ENCODE measurements around the gene OSBPL3. TPM values are rescaled to one million over a fixed set of nuclear protein-coding genes. Genes with fewer than 3 reads are reported as not detected.

Gene OSBPL3
- total and polyA plus RNA-seq, 2 donors (not counting 1 experiment from before 2014, with no cell fraction given), result 13.5 to 67.6 TPM

- ChIA-PET CTCF (interaction anchor here (0.8 to 11.7 kb wide), 4 partner anchors 12 to 286 kb away, joined by 3 to 354 read pairs (median 126); no protein-coding TSS in a partner anchor), POLR2A (no interaction called here)
- Histone ChIP-seq H3K9me3 (ENCODE audit: control extremely low read depth in 1 of 3, control insufficient read depth in 2 of 3, insufficient read depth in 1 of 3, low read length in 2 of 3) (no peaks in the 10 kb centered on the region), H3K36me3 (replicated peaks in 1 of 2; ENCODE audit: control extremely low read depth in 1 of 2, control insufficient read depth in 1 of 2, extremely low read depth in 1 of 2, insufficient read depth in 2 of 2, low read length in 1 of 2) (peaks cover 0 to 50% of the 10 kb centered on the region in 2 experiments), H3K27me3 (replicated peaks in 1 of 4; ENCODE audit: control extremely low read depth in 1 of 4, control insufficient read depth in 3 of 4, insufficient read depth in 4 of 4, low read length in 3 of 4) (no peaks in the 10 kb centered on the region), H4K20me1 (ENCODE audit: control insufficient read depth, insufficient read depth, low read length, poor library complexity, severe bottlenecking) (no peaks in the 10 kb centered on the region), H3K27ac (ENCODE audit: low read length in 2 of 2) (no peak overlapping the region), H3K4me3 (ENCODE audit: control extremely low read depth in 1 of 5, extremely low read depth in 1 of 5, insufficient read depth in 1 of 5, low read depth in 2 of 5, low read length in 4 of 5) (no peak overlapping the region), H2AFZ (ENCODE audit: insufficient read depth, low read depth, low read length, poor library complexity, severe bottlenecking) (no peak overlapping the region), H3K79me2 (ENCODE audit: control insufficient read depth, insufficient read depth, low read length) (no peaks in the 10 kb centered on the region), H3K4me2 (replicated peaks; ENCODE audit: low read depth, low read length, poor library complexity, severe bottlenecking) (no peak overlapping the region), H3K4me1 (ENCODE audit: control insufficient read depth in 2 of 2, insufficient read depth in 2 of 2, low read length in 2 of 2) (no peaks in the 10 kb centered on the region), H3K9ac (ENCODE audit: low read length) (no peak overlapping the region)
- Mint-ChIP-seq H3K4me3 (no peak overlapping the region), H3K27ac (no peak overlapping the region), H3K27me3 (no peaks in the 10 kb centered on the region), H3K4me1 (no peaks in the 10 kb centered on the region), H3K9me3 (ENCODE audit: insufficient read depth) (no peaks in the 10 kb centered on the region)
- ATAC-seq (ENCODE audit: low read depth) (no peak), DNase-seq (no peak)
- 100% methylated on average over 6 of the region's 6 CpGs for WGBS (ENCODE audit: insufficient coverage)
- intact Hi-C loops (cut with micrococcal nuclease), result no loop called here
- TF ChIP-seq EZH2 (IDR thresholded peaks at IDR 0.05; ENCODE audit: borderline replicate concordance, insufficient read depth, low read depth, low read length, poor library complexity, severe bottlenecking), result no peak
- TF ChIP-seq, protein P1, sequence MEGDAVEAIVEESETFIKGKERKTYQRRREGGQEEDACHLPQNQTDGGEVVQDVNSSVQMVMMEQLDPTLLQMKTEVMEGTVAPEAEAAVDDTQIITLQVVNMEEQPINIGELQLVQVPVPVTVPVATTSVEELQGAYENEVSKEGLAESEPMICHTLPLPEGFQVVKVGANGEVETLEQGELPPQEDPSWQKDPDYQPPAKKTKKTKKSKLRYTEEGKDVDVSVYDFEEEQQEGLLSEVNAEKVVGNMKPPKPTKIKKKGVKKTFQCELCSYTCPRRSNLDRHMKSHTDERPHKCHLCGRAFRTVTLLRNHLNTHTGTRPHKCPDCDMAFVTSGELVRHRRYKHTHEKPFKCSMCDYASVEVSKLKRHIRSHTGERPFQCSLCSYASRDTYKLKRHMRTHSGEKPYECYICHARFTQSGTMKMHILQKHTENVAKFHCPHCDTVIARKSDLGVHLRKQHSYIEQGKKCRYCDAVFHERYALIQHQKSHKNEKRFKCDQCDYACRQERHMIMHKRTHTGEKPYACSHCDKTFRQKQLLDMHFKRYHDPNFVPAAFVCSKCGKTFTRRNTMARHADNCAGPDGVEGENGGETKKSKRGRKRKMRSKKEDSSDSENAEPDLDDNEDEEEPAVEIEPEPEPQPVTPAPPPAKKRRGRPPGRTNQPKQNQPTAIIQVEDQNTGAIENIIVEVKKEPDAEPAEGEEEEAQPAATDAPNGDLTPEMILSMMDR (IDR thresholded peaks at IDR 0.05), result no peak
Measured at GRCh38 chr7:24808518-24808917, 171.5 kb downstream of the OSBPL3 start.

GRCh38 chr7:24802300-24802699 lies 177.7 kb downstream of the OSBPL3 start:
- Histone ChIP-seq H3K36me3 (replicated peaks in 1 of 2; ENCODE audit: control extremely low read depth in 1 of 2, control insufficient read depth in 1 of 2, extremely low read depth in 1 of 2, insufficient read depth in 2 of 2, low read length in 1 of 2) (peaks cover 2 to 56% of the 10 kb centered on the region in 2 experiments), H4K20me1 (ENCODE audit: control insufficient read depth, insufficient read depth, low read length, poor library complexity, severe bottlenecking) (no peaks in the 10 kb centered on the region), H3K79me2 (ENCODE audit: control insufficient read depth, insufficient read depth, low read length) (no peaks in the 10 kb centered on the region), H3K27ac (ENCODE audit: low read length in 2 of 2) (no peak overlapping the region), H3K27me3 (replicated peaks in 1 of 4; ENCODE audit: control extremely low read depth in 1 of 4, control insufficient read depth in 3 of 4, insufficient read depth in 4 of 4, low read length in 3 of 4) (no peaks in the 10 kb centered on the region), H3K9ac (ENCODE audit: low read length) (no peak overlapping the region), H3K9me3 (ENCODE audit: control extremely low read depth in 1 of 3, control insufficient read depth in 2 of 3, insufficient read depth in 1 of 3, low read length in 2 of 3) (no peaks in the 10 kb centered on the region), H3K4me3 (ENCODE audit: control extremely low read depth in 1 of 5, extremely low read depth in 1 of 5, insufficient read depth in 1 of 5, low read depth in 2 of 5, low read length in 4 of 5) (no peak overlapping the region), H3K4me1 (ENCODE audit: control insufficient read depth in 2 of 2, insufficient read depth in 2 of 2, low read length in 2 of 2) (no peaks in the 10 kb centered on the region), H2AFZ (ENCODE audit: insufficient read depth, low read depth, low read length, poor library complexity, severe bottlenecking) (no peak overlapping the region), H3K4me2 (replicated peaks; ENCODE audit: low read depth, low read length, poor library complexity, severe bottlenecking) (no peak overlapping the region)
- intact Hi-C loops (cut with micrococcal nuclease), result no loop called here
- Mint-ChIP-seq H3K4me3 (no peak overlapping the region), H3K4me1 (no peaks in the 10 kb centered on the region), H3K27me3 (no peaks in the 10 kb centered on the region), H3K27ac (no peak overlapping the region), H3K9me3 (ENCODE audit: insufficient read depth) (no peaks in the 10 kb centered on the region)
- DNase-seq (no peak), ATAC-seq (ENCODE audit: low read depth) (no peak)
- CTCF ChIA-PET, result interaction anchor here (1.6 to 3.8 kb wide), 2 partner anchors 10 to 268 kb away, joined by 3 to 17 read pairs; no protein-coding TSS in a partner anchor
- WGBS (ENCODE audit: insufficient coverage), result 100% methylated on average over 4 of the region's 5 CpGs
- POLR2A ChIA-PET, result no interaction called here
- TF ChIP-seq, protein P1 (IDR thresholded peaks at IDR 0.05), result no peak
- TF ChIP-seq EZH2 (IDR thresholded peaks at IDR 0.05; ENCODE audit: borderline replicate concordance, insufficient read depth, low read depth, low read length, poor library complexity, severe bottlenecking), result no peak

Data from B cell (primary cell).